PFSK-1 (cell line): ENCODE results near the gene AGXT2.

ENCODE experiments used
- FOXP2 ChIP-seq: optimal IDR thresholded peaks from 2 replicates; pipeline ENCODE3; 2011; ENCODE audit warnings: borderline replicate concordance, control low read depth, inconsistent platforms; ENCODE audit not compliant: insufficient read depth; ENCODE audit errors: extremely low read length, extremely low read depth
- POLR2AphosphoS5 ChIP-seq: IDR thresholded peaks from 2 replicates; pipeline ENCODE4 v1.6.1; 2012; ENCODE audit warnings: low read depth, mild to moderate bottlenecking, control low read depth, low read length, moderate library complexity
- REST ChIP-seq, 2 experiments: IDR thresholded peaks; 2 replicates each; pipeline versions ENCODE4 v1.6.1 to v1.8.0; 2011 to 2012; ENCODE audit warnings: low read depth in 2 of 2, low read length in 2 of 2, control low read depth in 1 of 2, inconsistent platforms in 1 of 2, mild to moderate bottlenecking in 1 of 2, moderate library complexity in 1 of 2; ENCODE audit not compliant: insufficient read depth in 1 of 2
- SIN3A ChIP-seq: IDR thresholded peaks from 2 replicates; pipeline ENCODE4 v1.6.1; 2012; ENCODE audit warnings: mild to moderate bottlenecking, low read length, moderate library complexity, borderline replicate concordance; ENCODE audit not compliant: insufficient read depth
- TAF1 ChIP-seq: IDR thresholded peaks from 2 replicates; pipeline ENCODE4 v1.6.1; 2012; ENCODE audit warnings: low read length, control low read depth, borderline replicate concordance; ENCODE audit not compliant: insufficient read depth

The AGXT2 gene

GRCh38 chr5:35029333-35029732 lies 18.4 kb downstream of the AGXT2 start:
- TF ChIP-seq FOXP2 (no peak), SIN3A (no peak), REST (IDR thresholded peaks at IDR 0.05; ENCODE audit: insufficient read depth in 1 of 2, low read depth in 2 of 2, low read length in 2 of 2) (no peak), TAF1 (no peak), POLR2AphosphoS5 (no peak)

GRCh38 chr5:35026941-35027340 lies 20.8 kb downstream of the AGXT2 start:
- TF ChIP-seq TAF1 (no peak), FOXP2 (no peak)

DNA sequence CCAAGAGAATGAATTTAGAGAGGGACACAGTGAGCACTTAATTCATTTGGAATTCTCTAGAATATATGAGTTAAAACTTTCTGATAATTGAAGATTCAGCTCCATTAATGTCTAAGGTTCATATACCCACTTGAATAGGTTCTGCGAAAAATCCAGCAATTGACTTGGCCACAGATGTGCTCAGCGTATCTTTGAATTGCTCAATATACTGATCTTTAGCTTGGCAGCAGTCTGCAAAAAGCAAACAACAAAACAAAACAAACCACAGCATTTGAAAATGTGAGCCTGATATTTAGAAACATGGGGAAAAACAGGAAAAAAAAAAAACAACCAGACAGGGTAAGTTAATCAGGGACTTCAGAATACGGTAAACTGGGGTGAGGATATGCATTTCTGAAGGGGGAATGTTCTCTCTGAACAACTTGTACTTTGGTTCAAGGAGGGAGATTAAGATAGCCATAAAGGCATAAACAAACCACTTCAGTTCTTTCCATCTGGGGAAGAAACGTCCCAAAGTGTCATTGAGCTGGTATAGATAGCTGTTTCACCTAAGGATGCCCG lies 21.4 kb downstream of the AGXT2 start:
- TF ChIP-seq REST (IDR thresholded peaks at IDR 0.05; ENCODE audit: insufficient read depth in 1 of 2, low read depth in 2 of 2, low read length in 2 of 2) (no peak), POLR2AphosphoS5 (no peak), SIN3A (no peak), TAF1 (no peak), FOXP2 (no peak)

- no peak for TF ChIP-seq TAF1
- no peak for TF ChIP-seq FOXP2
- no peak for TF ChIP-seq POLR2AphosphoS5
- TF ChIP-seq SIN3A, result no peak
- no peak for TF ChIP-seq REST (IDR thresholded peaks at IDR 0.05; ENCODE audit: insufficient read depth in 1 of 2, low read depth in 2 of 2, low read length in 2 of 2)
Measured at GRCh38 chr5:35024911-35025510, 22.7 kb downstream of the AGXT2 start.

DNA sequence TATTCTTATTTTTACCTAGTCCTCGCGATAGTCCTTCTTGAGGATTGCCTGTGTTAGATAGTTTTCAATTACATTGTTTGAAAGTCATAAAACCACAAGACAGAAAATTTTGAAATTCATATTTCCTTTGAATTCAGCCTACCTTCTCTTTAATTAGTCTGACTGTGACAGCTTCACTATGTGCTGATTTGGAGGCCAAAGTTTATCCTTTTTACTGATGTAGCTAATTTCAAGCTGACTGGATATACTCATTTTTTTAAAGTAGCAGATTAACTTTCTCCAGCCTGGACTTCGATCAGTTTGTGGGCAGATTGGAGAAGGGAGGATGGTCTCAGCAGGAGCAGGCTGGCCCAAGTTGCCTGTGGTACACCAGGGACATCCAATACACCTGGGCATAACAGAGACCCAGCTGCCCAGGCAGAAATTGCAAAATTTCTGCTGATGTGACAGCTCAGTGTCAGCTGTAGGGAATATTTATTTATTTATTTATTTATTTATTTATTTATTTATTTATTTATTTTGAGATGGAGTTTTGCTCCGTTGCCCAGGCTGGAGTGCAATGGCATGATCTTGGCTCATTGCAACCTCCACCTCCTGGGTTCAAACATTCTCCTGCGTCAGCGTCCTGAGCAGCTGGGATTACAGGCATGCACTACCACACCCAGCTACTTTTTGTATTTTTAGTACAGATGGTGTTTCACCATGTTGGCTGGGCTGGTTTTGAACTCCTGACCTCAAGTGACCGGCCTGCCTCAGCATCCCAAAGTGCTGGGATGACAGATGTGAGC lies 24.2 kb downstream of the AGXT2 start:
- TF ChIP-seq REST (IDR thresholded peaks at IDR 0.05; ENCODE audit: insufficient read depth in 1 of 2, low read depth in 2 of 2, low read length in 2 of 2), result no peak
- TF ChIP-seq SIN3A, result no peak
- no peak for TF ChIP-seq TAF1
- TF ChIP-seq POLR2AphosphoS5, result no peak
- TF ChIP-seq FOXP2, result no peak
